HepG2 (cell line): ENCODE results near the gene RGS7. TPM values are rescaled to one million over a fixed set of nuclear protein-coding genes. Genes with fewer than 3 reads are reported as not detected.

ENCODE experiments used
- ATAC-seq: fragments of 200-7000 bp; cut with Tn5 transposase; 3 replicates; pipeline ENCODE4 v1.9.1; 2020; ENCODE audit warnings: mild to moderate bottlenecking, moderate library complexity
- BruUV-seq: library from RNA; stranded (reverse); fragments of 400-500 nt; replicated peaks from 2 replicates; lab custom pipeline; 2021; lab: Mats Ljungman, UMichigan
- CTCF ChIA-PET: fragments of 300-600 bp; formaldehyde crosslinking; extraction: SDS; loops from one replicate; lab custom pipeline; 2021; ENCODE audit warnings: low total read pairs, inconsistent platforms, low intra/inter-chr PET ratio; lab: Yijun Ruan, JAX
- POLR2A ChIA-PET: fragments of 350-600 bp; sonication (Branson Sonifier 250); formaldehyde crosslinking; loops from one replicate; lab custom pipeline; 2020; ENCODE audit warnings: antibody characterized with exemption, inconsistent platforms; lab: Yijun Ruan, JAX
- DNase-seq: peaks from one replicate; pipeline ENCODE4 v3.0.0-alpha.2; 2015; ENCODE audit warnings: low spot score
- FAIRE-seq: peaks from 3 replicates; lab custom pipeline; 2011; peaks lifted over from hg19 to GRCh38; lab: Jason Lieb, UNC
- H2AFZ ChIP-seq: one replicate; pipeline ENCODE4 v1.6.1; 2011; ENCODE audit warnings: low read length, inconsistent platforms
- H3K27ac ChIP-seq: fragments of 300-600 bp; 3 replicates; pipeline ENCODE4 v1.8.0; 2011; ENCODE audit warnings: mixed run types, mild to moderate bottlenecking, mixed read lengths, low read length, inconsistent platforms; ENCODE audit not compliant: insufficient read depth; ENCODE audit errors: extremely low read length
- H3K27me3 ChIP-seq, 2 experiments: fragments of 200-600 bp in 1 of 2; 2 replicates in 1 of 2; 3 replicates in 1 of 2; pipeline versions ENCODE4 v1.6.0 to v1.8.0; 2011; ENCODE audit warnings: low read length in 2 of 2, mild to moderate bottlenecking in 2 of 2, moderate library complexity in 2 of 2, inconsistent platforms in 1 of 2; ENCODE audit not compliant: insufficient read depth in 2 of 2, control insufficient read depth in 1 of 2
- H3K36me3 ChIP-seq, 2 experiments: fragments of 200-600 bp in 1 of 2; replicated peaks in 1 of 2; 2 replicates in 1 of 2; 3 replicates in 1 of 2; pipeline versions ENCODE4 v1.5.1 to v1.8.0; 2011; ENCODE audit warnings: low read length in 2 of 2, inconsistent platforms in 1 of 2; ENCODE audit not compliant: insufficient read depth in 2 of 2, control insufficient read depth in 1 of 2
- H3K4me1 ChIP-seq: 2 replicates; pipeline ENCODE4 v1.5.1; 2012; ENCODE audit warnings: low read length, inconsistent platforms; ENCODE audit not compliant: insufficient read depth
- H3K4me2 ChIP-seq: 2 replicates; pipeline ENCODE4 v1.6.0; 2011; ENCODE audit warnings: low read depth, low read length, inconsistent platforms
- H3K4me3 ChIP-seq, 3 experiments: fragments of 200-600 bp in 1 of 3; sonication (generic), shearing (Covaris generic) in 1 of 3; replicated peaks in 1 of 3; 2 replicates each; pipeline ENCODE4 v1.5.1; 2011 to 2016; ENCODE audit warnings: low read length in 3 of 3, inconsistent platforms in 2 of 3, low read depth in 2 of 3, mild to moderate bottlenecking in 2 of 3, control low read depth in 1 of 3, mixed read lengths in 1 of 3; ENCODE audit not compliant: insufficient read depth in 1 of 3
- H3K79me2 ChIP-seq: one replicate; pipeline ENCODE4 v1.6.1; 2011; ENCODE audit warnings: low read length, inconsistent platforms; ENCODE audit not compliant: insufficient read depth
- H3K9ac ChIP-seq: 2 replicates; pipeline ENCODE4 v1.6.0; 2011; ENCODE audit warnings: mild to moderate bottlenecking, low read depth, low read length, inconsistent platforms; ENCODE audit not compliant: insufficient read depth
- H3K9me3 ChIP-seq: 2 replicates; pipeline ENCODE4 v1.5.1; 2012; ENCODE audit warnings: mild to moderate bottlenecking, low read length
- H4K20me1 ChIP-seq: 2 replicates; pipeline ENCODE4 v1.6.0; 2011; ENCODE audit warnings: inconsistent platforms, mild to moderate bottlenecking, low read length, moderate library complexity; ENCODE audit not compliant: insufficient read depth
- ATF7 ChIP-seq, 2 experiments: fragments of 450-650 bp in 1 of 2; sonication (generic) in 1 of 2; formaldehyde crosslinking in 1 of 2; IDR thresholded peaks; 2 replicates each; pipeline versions ENCODE4 v1.4.0 to v1.6.1; 2016 to 2020; ENCODE audit warnings: antibody characterized with exemption in 1 of 2, mild to moderate bottlenecking in 1 of 2, missing genetic modification reagents in 1 of 2
- DPF2 ChIP-seq: sonication (generic); formaldehyde crosslinking; IDR thresholded peaks from 2 replicates; pipeline ENCODE4 v1.4.0; 2020; ENCODE audit warnings: mild to moderate bottlenecking, low read depth, missing genetic modification reagents, borderline replicate concordance
- ERF ChIP-seq: IDR thresholded peaks from 2 replicates; pipeline ENCODE4 v1.6.1; 2018; ENCODE audit warnings: missing biosample characterization, missing genetic modification reagents
- GMEB2 ChIP-seq: IDR thresholded peaks from 2 replicates; pipeline ENCODE4 v1.6.1; 2016; ENCODE audit warnings: missing biosample characterization, missing genetic modification reagents, low read depth
- HNRNPK ChIP-seq: fragments of 200-400 bp; formaldehyde crosslinking; IDR thresholded peaks from 2 replicates; pipeline ENCODE4 v1.6.1; 2018; ENCODE audit warnings: low read length, low read depth, moderate library complexity, mild to moderate bottlenecking; ENCODE audit not compliant: poor library complexity, severe bottlenecking
- ISL2 ChIP-seq: sonication (generic); formaldehyde crosslinking; IDR thresholded peaks from 2 replicates; pipeline ENCODE4 v1.5.0; 2020; ENCODE audit warnings: missing genetic modification reagents
- KDM3A ChIP-seq: IDR thresholded peaks from 2 replicates; pipeline ENCODE4 v1.6.1; 2018; ENCODE audit warnings: low read depth, missing compliant biosample characterization
- MTERF4 ChIP-seq: sonication (generic); formaldehyde crosslinking; IDR thresholded peaks from 2 replicates; pipeline ENCODE4 v1.8.0; 2023; ENCODE audit warnings: mild to moderate bottlenecking, missing genetic modification reagents
- NBN ChIP-seq: fragments of 450-650 bp; conservative IDR thresholded peaks from 2 replicates; pipeline ENCODE4 v1.6.1; 2017
- NCOA5 ChIP-seq: sonication (generic); formaldehyde crosslinking; IDR thresholded peaks from 2 replicates; pipeline ENCODE4 v1.4.0; 2020; ENCODE audit warnings: missing genetic modification reagents
- U2AF2 ChIP-seq: fragments of 200-400 bp; formaldehyde crosslinking; IDR thresholded peaks from 2 replicates; pipeline ENCODE4 v1.6.1; 2017; ENCODE audit warnings: low read depth, mild to moderate bottlenecking, low read length
- ZFP36L2 ChIP-seq: sonication (generic); formaldehyde crosslinking; IDR thresholded peaks from 2 replicates; pipeline ENCODE4 v1.4.0; 2020; ENCODE audit warnings: missing genetic modification reagents
- ZNF598 ChIP-seq: sonication (generic); formaldehyde crosslinking; IDR thresholded peaks from 2 replicates; pipeline ENCODE4 v1.5.1; 2020; ENCODE audit warnings: mild to moderate bottlenecking, missing genetic modification reagents, borderline replicate concordance
- WGBS: methylation state at CpG from one replicate; pipeline ENCODE4 v1.1.6; 2017; ENCODE audit warnings: low lambda C conversion rate; 5-methylcytosine and 5-hydroxymethylcytosine counted together
- in situ Hi-C: cut with HindIII; loops from 2 replicates; pipeline ENCODE4 v1.10.0; 2017; ENCODE audit warnings: low pct_unique_long_range_greater_than_20kb; ENCODE audit not compliant: extremely low pct_ligation_motif_present
- intact Hi-C: fragments of 100-400 bp; cut with micrococcal nuclease; formaldehyde crosslinking; loops from one replicate; pipeline ENCODE4 v1.10.0; 2022; ENCODE audit not compliant: unreplicated experiment
- polyA plus RNA-seq, 8 experiments: library from polyadenylated mRNA; depleted of rRNA in 3 of 8; stranded (reverse) in 7 of 8; unstranded in 1 of 8; fragments of >200 nt; fragmentation: Illumina TruSeq in 4 of 8; extraction: Trizol in 4 of 8; gene quantifications; 2 replicates each; pipeline versions ENCODE4 v1.2.1 to v1.2.3, GENCODE V29; 2011 to 2016; ENCODE audit warnings: low read depth in 4 of 8, missing spikeins in 1 of 8, mixed read lengths in 1 of 8; ENCODE audit not compliant: insufficient read depth in 1 of 8
- total RNA-seq, 5 experiments: library from RNA; depleted of rRNA; stranded (reverse); fragments of >200 nt; fragmentation: Illumina TruSeq; extraction: Trizol; gene quantifications; 2 replicates each; pipeline ENCODE4 v1.2.3, GENCODE V29; 2016; ENCODE audit warnings: low read depth in 1 of 5

RGS7 gene
- total and polyA plus RNA-seq, 2 of the 13 experiments (the other 11 are each of a cell fraction or from before 2014, with no cell fraction given) = not detected

- no peak for TF ChIP-seq ZNF598 (CRISPR knock-in tag)
- no peak for TF ChIP-seq DPF2 (CRISPR knock-in tag)
- no peak for TF ChIP-seq HNRNPK
- TF ChIP-seq ISL2 (CRISPR knock-in tag) = no peak
- no peak for TF ChIP-seq MTERF4 (CRISPR knock-in tag)
- no peak for TF ChIP-seq NCOA5
- TF ChIP-seq ZFP36L2 (CRISPR knock-in tag) = no peak
- TF ChIP-seq GMEB2 (CRISPR knock-in tag) = no peak
- TF ChIP-seq NBN = no peak
- no peak for TF ChIP-seq ERF (CRISPR knock-in tag)
- no peak for TF ChIP-seq KDM3A (CRISPR knock-in tag)
- TF ChIP-seq, all 625 proteins: peak for 0
These were observed 275.5 kb downstream of the RGS7 start (continued) for GRCh38 chr1:241081473-241081872.

- no peak for ATAC-seq
- ChIA-PET POLR2A (no interaction called here), CTCF (no interaction called here)
- H3K4me3 ChIP-seq = no peak overlapping the region
- BruUV-seq = no TSS peak
- no peak overlapping the region for H3K4me2 ChIP-seq
- no peaks in the 10 kb centered on the region for H3K9me3 ChIP-seq
- TF ChIP-seq ATF7 (IDR thresholded peaks at IDR 0.05) (peak; percentile 68), ATF7 (CRISPR knock-in tag; IDR thresholded peaks at IDR 0.05) (no peak), U2AF2 (no peak)
- no peak for DNase-seq
- FAIRE-seq = no peak
- no peaks in the 10 kb centered on the region for H3K79me2 ChIP-seq
- H3K9ac ChIP-seq = no peak overlapping the region
- no peaks in the 10 kb centered on the region for H3K4me1 ChIP-seq
- 0% methylated on average over 1 of the region's 1 CpG for WGBS
- in situ Hi-C loops (no loop called here), intact Hi-C loops (no loop called here)
- H3K27ac ChIP-seq = no peak overlapping the region
- H3K36me3 ChIP-seq = no peaks in the 10 kb centered on the region
- no peaks in the 10 kb centered on the region for H4K20me1 ChIP-seq
- H3K27me3 ChIP-seq = no peaks in the 10 kb centered on the region
- H2AFZ ChIP-seq = no peak overlapping the region
These were observed 277.5 kb downstream of the RGS7 start for GRCh38 chr1:241079459-241079858.
